SK-N-SH treated with all-trans-retinoic acid at 6 μM for 48 hours (cell line): ENCODE results near the gene MICB.

Experiments
- ARNTL ChIP-seq: fragments of 450-650 bp; formaldehyde crosslinking; IDR thresholded peaks from 2 replicates; pipeline ENCODE4 v1.5.0; 2020; ENCODE audit warnings: low read depth, mild to moderate bottlenecking, moderate library complexity, borderline replicate concordance
- CSDC2 ChIP-seq: fragments of 250-450 bp; sonication (Bioruptor Pico); IDR thresholded peaks from 2 replicates; pipeline ENCODE4 v1.5.0; 2020; ENCODE audit warnings: mild to moderate bottlenecking, moderate library complexity
- ESRRG ChIP-seq: fragments of 250-450 bp; sonication (Bioruptor Pico); IDR thresholded peaks from 2 replicates; pipeline ENCODE4 v1.6.1; 2021; ENCODE audit warnings: mild to moderate bottlenecking
- OSR1 ChIP-seq: fragments of 250-450 bp; sonication (Bioruptor Pico); IDR thresholded peaks from 2 replicates; pipeline ENCODE4 v1.8.0; 2022; ENCODE audit warnings: moderate library complexity, mild to moderate bottlenecking, inconsistent platforms
- PPARA ChIP-seq: fragments of 250-450 bp; sonication (Bioruptor Pico); IDR thresholded peaks from 2 replicates; pipeline ENCODE4 v1.5.0; 2020; ENCODE audit warnings: mild to moderate bottlenecking, borderline replicate concordance
- TCF4 ChIP-seq: fragments of 250-450 bp; sonication (Bioruptor Pico); IDR thresholded peaks from 2 replicates; pipeline ENCODE4 v1.8.0; 2021; ENCODE audit warnings: mild to moderate bottlenecking, moderate library complexity, borderline replicate concordance
- TOX ChIP-seq: fragments of 250-450 bp; sonication (Bioruptor Pico); IDR thresholded peaks from 2 replicates; pipeline ENCODE4 v1.8.0; 2021; ENCODE audit warnings: mild to moderate bottlenecking, moderate library complexity, borderline replicate concordance
- ZNF565 ChIP-seq: fragments of 450-650 bp; formaldehyde crosslinking; conservative IDR thresholded peaks from 2 replicates; pipeline ENCODE4 v1.5.0; 2020; ENCODE audit warnings: low read depth, mild to moderate bottlenecking, moderate library complexity
- TF ChIP-seq, protein P1 (sequence below): fragments of 250-450 bp; sonication (Bioruptor Pico); IDR thresholded peaks from 2 replicates; pipeline ENCODE4 v1.8.0; 2020; ENCODE audit warnings: mild to moderate bottlenecking, moderate library complexity, borderline replicate concordance
- TF ChIP-seq, protein P2 (sequence below): fragments of 250-450 bp; sonication (Bioruptor Pico); IDR thresholded peaks from 2 replicates; pipeline ENCODE4 v1.5.1; 2020; ENCODE audit warnings: low read depth, mild to moderate bottlenecking, moderate library complexity
- TF ChIP-seq, protein P3 (sequence below): fragments of 250-450 bp; sonication (Bioruptor Pico); IDR thresholded peaks from 2 replicates; pipeline ENCODE4 v1.8.0; 2021; ENCODE audit warnings: low read depth, mild to moderate bottlenecking, moderate library complexity, borderline replicate concordance

DNA sequence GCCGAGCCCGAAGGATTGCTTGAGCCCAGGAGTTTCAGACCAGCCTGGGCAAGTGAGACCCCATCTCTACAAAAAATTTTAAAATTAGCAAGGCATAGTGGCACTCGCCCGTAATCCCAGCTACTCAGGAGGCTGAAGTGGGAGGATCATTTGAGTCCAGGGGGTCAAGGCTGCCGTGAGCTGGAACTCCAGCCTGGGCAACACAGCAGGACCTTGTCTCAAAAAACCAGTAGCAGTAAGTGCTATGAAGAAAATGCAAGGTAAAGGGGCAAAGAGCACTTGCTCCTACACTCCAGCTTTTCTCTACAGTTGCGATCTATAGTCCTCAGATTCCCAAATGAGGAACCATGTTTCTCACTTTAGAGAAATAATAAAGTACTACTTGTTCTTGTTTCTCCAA, 45.7 kb downstream of the MICB start:
- no peak for TF ChIP-seq ESRRG (CRISPR knock-in tag)
- no peak for TF ChIP-seq OSR1
- no peak for TF ChIP-seq CSDC2 (CRISPR knock-in tag)
- TF ChIP-seq TCF4 = no peak
- TF ChIP-seq ZNF565 = no peak
- TF ChIP-seq, protein P1, sequence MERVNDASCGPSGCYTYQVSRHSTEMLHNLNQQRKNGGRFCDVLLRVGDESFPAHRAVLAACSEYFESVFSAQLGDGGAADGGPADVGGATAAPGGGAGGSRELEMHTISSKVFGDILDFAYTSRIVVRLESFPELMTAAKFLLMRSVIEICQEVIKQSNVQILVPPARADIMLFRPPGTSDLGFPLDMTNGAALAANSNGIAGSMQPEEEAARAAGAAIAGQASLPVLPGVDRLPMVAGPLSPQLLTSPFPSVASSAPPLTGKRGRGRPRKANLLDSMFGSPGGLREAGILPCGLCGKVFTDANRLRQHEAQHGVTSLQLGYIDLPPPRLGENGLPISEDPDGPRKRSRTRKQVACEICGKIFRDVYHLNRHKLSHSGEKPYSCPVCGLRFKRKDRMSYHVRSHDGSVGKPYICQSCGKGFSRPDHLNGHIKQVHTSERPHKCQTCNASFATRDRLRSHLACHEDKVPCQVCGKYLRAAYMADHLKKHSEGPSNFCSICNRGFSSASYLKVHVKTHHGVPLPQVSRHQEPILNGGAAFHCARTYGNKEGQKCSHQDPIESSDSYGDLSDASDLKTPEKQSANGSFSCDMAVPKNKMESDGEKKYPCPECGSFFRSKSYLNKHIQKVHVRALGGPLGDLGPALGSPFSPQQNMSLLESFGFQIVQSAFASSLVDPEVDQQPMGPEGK = no peak
- TF ChIP-seq, protein P2, sequence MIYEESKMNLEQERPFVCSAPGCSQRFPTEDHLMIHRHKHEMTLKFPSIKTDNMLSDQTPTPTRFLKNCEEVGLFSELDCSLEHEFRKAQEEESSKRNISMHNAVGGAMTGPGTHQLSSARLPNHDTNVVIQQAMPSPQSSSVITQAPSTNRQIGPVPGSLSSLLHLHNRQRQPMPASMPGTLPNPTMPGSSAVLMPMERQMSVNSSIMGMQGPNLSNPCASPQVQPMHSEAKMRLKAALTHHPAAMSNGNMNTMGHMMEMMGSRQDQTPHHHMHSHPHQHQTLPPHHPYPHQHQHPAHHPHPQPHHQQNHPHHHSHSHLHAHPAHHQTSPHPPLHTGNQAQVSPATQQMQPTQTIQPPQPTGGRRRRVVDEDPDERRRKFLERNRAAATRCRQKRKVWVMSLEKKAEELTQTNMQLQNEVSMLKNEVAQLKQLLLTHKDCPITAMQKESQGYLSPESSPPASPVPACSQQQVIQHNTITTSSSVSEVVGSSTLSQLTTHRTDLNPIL = no peak
- no peak for TF ChIP-seq ARNTL (CRISPR knock-in tag)
- no peak for TF ChIP-seq TOX (CRISPR knock-in tag)
- no peak for TF ChIP-seq PPARA (CRISPR knock-in tag)
- TF ChIP-seq, protein P3, sequence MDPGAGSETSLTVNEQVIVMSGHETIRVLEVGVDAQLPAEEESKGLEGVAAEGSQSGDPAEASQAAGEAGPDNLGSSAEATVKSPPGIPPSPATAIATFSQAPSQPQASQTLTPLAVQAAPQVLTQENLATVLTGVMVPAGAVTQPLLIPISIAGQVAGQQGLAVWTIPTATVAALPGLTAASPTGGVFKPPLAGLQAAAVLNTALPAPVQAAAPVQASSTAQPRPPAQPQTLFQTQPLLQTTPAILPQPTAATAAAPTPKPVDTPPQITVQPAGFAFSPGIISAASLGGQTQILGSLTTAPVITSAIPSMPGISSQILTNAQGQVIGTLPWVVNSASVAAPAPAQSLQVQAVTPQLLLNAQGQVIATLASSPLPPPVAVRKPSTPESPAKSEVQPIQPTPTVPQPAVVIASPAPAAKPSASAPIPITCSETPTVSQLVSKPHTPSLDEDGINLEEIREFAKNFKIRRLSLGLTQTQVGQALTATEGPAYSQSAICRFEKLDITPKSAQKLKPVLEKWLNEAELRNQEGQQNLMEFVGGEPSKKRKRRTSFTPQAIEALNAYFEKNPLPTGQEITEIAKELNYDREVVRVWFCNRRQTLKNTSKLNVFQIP (CRISPR knock-in tag) = no peak
